Fibroblast of villous mesenchyme (primary cell): Measurements from ENCODE around the gene CISD1. TPM values are rescaled to one million over a fixed set of nuclear protein-coding genes. Genes with fewer than 3 reads are reported as not detected.
A peak's percentile ranks its signal among the peaks of the same experiment; 100 is the strongest.
"Not testable (repeated sequence)": the region's sequence is repeated elsewhere in the genome, so short reads cannot be mapped to it uniquely, and the experiment has no call there.

Experiments
- DNase-seq: peaks from one replicate; pipeline ENCODE4 v3.0.0-alpha.2; 2010; ENCODE audit warnings: low read depth
- H3K4me3 ChIP-seq: 2 replicates; pipeline ENCODE4 v1.5.1; 2011; ENCODE audit warnings: low read depth, mild to moderate bottlenecking, low read length
- CTCF ChIP-seq: IDR thresholded peaks from 2 replicates; pipeline ENCODE4 v1.5.1; 2012; ENCODE audit warnings: low read depth, mild to moderate bottlenecking, low read length; ENCODE audit not compliant: insufficient read depth
- total RNA-seq: library from RNA; depleted of rRNA; stranded (reverse); fragments of >200 nt; gene quantifications from 2 replicates; pipeline ENCODE4 v1.2.3, GENCODE V29; 2012

The CISD1 gene
- 28.3 and 38.0 TPM in 2 replicates for total RNA-seq

GRCh38 chr10:58268946-58269781, at the start of gene CISD1:
Gene CISD1, plus strand, starts transcription at chr10:58269162. Its CDS starts 112 bp downstream, at chr10:58269274.
- peak; percentile 100 for DNase-seq
- peak within 1 kb of the TSS; percentile 84 for H3K4me3 ChIP-seq
- TF ChIP-seq CTCF = no peak

- no peak overlapping the region for H3K4me3 ChIP-seq
- TF ChIP-seq CTCF = no peak
- DNase-seq = no peak
Measured at GRCh38 chr10:58219875-58220274, 49.1 kb upstream of the CISD1 start.

- DNase-seq = peak; percentile 61
- no peak overlapping the region for H3K4me3 ChIP-seq
- no peak for TF ChIP-seq CTCF
Measured at GRCh38 chr10:58220769-58221451, 48.1 kb upstream of the CISD1 start.

- H3K4me3 ChIP-seq = no peak overlapping the region
- no peak for DNase-seq
- no peak for TF ChIP-seq CTCF
Measured at GRCh38 chr10:58225654-58226053, 43.3 kb upstream of the CISD1 start.

GRCh38 chr10:58229856-58230255, 39.1 kb upstream of the CISD1 start:
- not testable (repeated sequence) for DNase-seq, H3K4me3 ChIP-seq

- no peak for TF ChIP-seq CTCF
- DNase-seq = peak; percentile 81
- H3K4me3 ChIP-seq = no peak overlapping the region
Measured at GRCh38 chr10:58237014-58237834, 31.7 kb upstream of the CISD1 start.
